Uterus (tissue), 2 donors: ENCODE measurements around the gene CCN5.

Experiments
- POLR2A ChIP-seq, 2 donors: fragments of 450-650 bp; IDR thresholded peaks; one replicate each; pipeline ENCODE4 v1.6.1; 2016; ENCODE audit warnings: antibody characterized with exemption in 2 of 2, mild to moderate bottlenecking in 1 of 2, moderate library complexity in 1 of 2
- TF ChIP-seq, protein P1 (sequence below), 4 experiments: fragments of 200-600 bp in 2 of 4; fragments of 450-650 bp in 2 of 4; sonication (generic) in 2 of 4; IDR thresholded peaks; one replicate each; pipeline ENCODE4 v1.5.1; 2016 to 2019; ENCODE audit warnings: antibody characterized with exemption in 4 of 4, mild to moderate bottlenecking in 2 of 4, moderate library complexity in 1 of 4

DNA sequence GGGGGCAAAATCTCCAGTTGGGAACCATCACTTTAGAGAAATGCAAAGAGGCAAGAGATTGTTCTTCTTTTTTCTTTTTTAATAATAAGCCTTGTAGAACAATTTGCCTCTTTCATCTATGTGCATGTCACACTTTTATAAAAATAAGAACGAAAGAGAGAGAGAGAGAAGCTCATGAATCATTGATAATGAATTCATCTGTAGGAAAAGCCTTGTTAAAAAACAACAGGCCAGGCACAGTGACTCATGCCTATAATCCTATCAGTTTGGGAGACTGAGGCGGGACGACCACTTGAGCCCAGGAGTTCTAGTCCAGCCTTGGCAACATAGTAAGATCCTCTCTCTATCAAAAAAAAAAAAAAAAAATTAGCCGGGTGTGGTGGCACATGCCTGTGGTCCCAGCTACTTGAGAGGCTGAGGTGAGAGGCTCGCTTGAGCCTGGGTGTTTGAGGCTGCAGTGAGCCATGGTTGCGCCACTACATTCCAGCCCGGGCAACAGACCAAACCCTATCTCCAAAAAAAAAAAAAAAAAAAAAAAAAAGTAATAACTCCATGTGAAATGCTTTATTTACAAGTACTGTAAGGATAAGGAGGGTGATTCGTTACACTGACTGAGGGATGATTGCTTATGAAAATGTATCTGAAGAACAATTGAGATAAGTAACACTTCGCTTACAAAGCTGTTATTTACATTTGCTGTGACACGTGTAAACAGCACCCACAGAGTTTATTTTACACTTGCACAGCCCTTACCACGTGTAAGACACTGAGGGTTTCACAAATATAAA is 6.0 kb downstream of the CCN5 start:
- TF ChIP-seq, protein P1, sequence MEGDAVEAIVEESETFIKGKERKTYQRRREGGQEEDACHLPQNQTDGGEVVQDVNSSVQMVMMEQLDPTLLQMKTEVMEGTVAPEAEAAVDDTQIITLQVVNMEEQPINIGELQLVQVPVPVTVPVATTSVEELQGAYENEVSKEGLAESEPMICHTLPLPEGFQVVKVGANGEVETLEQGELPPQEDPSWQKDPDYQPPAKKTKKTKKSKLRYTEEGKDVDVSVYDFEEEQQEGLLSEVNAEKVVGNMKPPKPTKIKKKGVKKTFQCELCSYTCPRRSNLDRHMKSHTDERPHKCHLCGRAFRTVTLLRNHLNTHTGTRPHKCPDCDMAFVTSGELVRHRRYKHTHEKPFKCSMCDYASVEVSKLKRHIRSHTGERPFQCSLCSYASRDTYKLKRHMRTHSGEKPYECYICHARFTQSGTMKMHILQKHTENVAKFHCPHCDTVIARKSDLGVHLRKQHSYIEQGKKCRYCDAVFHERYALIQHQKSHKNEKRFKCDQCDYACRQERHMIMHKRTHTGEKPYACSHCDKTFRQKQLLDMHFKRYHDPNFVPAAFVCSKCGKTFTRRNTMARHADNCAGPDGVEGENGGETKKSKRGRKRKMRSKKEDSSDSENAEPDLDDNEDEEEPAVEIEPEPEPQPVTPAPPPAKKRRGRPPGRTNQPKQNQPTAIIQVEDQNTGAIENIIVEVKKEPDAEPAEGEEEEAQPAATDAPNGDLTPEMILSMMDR (IDR thresholded peaks at IDR 0.05), result no peak
- no peak for TF ChIP-seq POLR2A (IDR thresholded peaks at IDR 0.05)
